Stimulated activated CD8-positive, alpha-beta memory T cell treated with anti-CD3 and anti-CD28 coated beads, Interleukin-12 subunit alpha, Interleukin-12 subunit beta, amount 100 ng/mL, for 24 hours (primary cell): ENCODE data around the gene CEP120.
"Not testable (repeated sequence)": the region's sequence is repeated elsewhere in the genome, so short reads cannot be mapped to it uniquely, and the experiment has no call there.

Experiments
- DNase-seq: peaks from one replicate; pipeline ENCODE4 v3.0.0-alpha.2; 2020; ENCODE audit errors: extremely low read depth

The CEP120 gene

DNA sequence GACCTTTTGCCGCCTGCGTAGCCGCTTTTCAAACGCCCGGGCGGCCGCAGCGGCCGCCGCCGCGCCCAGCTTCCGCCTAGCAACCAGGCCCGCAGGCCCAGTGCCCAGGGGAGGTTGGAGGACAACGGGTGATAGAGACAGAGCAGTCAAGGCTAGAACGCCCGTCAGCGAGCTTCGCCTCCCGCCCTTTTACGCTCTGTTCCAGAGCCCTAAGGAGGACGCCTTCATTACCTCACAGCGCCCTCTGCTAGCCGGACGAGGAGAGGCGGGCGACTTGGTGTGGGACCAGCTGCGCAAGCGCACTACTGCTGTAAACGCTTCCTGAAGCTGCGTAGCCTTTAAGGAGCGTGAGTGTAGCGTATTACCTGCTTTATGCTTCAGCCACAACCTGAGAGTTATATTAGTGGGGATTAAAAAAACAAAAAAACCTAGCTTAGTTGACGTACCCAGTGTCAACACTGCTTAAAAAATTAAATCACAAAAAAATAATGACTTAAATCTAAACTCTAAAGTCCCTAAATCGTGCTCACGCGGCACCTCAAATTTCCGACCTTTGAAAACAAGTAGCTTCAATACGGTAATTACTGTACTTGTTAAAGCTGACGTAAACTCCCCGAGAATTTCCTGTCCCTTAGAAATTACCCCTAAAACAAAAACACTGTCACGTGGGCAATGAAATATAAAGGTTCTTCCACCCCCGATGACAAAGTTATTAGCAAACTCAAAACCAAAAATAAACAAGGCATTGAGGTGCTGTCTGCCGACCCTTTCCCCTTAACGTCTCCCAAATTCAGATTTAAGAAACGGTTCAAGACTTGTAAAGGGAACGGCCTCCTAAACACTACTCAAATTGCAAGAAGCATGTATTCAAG lies at the start of gene CEP120:
Gene CEP120 (minus strand): TSS at position 126 of the 872 bp plus-strand sequence. CDS start 405 bp downstream, outside the sequence.
- peak; percentile 91 for DNase-seq

DNA sequence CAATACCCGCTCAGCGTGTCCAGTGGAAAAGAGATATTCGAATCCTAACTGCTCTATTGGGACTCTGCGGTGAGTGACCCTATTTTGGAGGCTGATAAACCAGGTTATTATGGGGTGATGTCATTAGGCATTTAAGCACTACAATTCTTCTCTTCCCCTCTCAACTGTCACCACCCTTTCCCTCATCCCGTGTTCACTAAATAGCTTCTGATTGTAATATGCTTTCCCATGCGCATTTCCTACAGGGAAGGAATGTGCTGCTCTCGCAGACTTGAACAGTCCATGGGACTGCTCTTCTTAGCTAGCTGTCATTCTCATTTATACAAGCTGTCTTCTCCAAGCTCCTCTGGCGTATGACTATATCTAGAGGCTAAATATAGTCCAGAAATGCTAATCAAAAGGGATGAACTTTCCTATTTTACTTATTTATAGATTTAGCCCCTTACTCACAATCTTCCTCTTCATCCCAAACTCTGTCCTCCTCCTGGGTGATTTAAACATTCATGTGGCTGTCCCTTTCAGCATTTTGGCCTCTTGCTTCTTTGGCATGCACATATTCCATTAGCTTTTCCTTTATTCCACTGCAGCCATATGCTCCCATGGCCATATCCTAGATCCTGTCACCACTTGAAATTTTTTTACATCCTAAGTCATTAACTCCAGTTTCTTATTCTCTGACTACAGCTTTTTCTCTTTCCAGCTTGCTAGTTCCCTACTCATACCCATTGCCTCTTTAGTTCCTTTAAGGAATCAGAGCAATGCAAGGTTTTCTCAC lies 49.1 kb upstream of the CEP120 start:
- DNase-seq: no peak

DNA sequence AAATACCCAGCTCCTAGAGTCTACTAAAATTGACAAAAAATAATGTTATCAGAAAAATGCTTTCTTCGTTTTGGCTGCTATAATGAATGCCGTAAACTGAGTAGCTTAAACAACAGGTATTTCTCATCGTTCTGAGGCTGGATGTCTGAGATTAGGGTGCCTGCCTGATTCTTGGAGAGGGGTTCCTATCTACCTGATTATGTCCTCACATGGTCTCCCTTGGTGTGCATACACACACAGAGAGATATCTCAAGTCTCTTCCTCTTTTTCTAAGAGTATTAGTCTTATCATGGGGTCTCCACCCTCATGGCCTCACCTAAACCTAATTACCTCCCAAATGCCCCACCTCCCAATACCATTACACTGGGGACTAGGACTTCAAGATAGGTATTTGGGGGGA lies 48.2 kb upstream of the CEP120 start:
- no peak for DNase-seq

DNA sequence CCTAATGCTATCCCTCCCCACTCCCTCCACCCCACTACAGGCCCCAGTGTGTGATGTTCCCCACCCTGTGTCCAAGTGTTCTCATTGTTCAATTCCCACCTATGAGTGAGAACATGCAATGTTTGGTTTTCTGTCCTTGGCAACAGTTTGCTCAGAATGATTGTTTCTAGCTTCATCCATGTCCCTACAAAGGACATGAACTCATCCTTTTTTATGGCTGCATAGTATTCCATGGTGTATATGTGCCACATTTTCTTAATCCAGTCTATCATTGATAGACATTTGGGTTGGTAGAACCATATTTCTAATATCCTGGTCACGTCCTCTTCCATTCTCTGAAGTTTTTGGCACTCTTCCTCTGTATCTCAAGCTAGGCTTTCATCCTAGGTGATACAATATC lies 43.6 kb upstream of the CEP120 start:
- DNase-seq: not testable (repeated sequence)

DNA sequence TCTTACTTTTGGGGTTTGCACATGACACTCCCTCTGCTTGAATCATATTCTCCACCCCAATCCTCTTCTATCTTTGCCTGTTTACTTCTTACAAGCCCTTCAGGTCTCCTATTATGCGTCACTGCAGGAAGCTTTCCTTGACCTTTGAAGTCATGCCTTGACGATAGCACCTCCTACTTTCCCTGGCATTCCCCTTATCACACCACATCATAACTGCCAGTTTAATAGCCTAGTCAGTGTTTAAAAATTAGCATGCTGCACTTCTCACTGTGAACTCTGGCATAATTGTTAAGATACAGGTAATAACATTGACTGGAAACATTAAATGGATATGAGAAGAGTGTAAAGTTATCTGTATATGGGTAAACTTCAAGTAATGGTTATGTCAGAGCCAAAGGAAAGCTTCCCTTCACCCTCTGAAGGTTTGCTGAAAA lies 37.1 kb upstream of the CEP120 start:
- DNase-seq: no peak

DNA sequence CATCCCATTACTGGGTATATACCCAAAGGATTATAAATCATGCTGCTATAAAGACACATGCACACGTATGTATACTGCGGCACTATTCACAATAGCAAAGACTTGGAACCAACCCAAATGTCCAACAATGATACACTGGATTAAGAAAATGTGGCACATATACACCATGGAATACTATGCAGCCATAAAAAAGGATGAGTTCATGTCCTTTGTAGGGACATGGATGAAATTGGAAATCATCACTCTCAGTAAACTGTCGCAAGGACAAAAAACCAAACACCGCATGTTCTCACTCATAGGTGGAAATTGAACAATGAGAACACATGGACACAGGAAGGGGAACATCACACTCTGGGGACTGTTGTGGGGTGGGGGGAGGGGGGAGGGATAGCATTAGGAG lies 35.8 kb upstream of the CEP120 start:
- not testable (repeated sequence) for DNase-seq

DNA sequence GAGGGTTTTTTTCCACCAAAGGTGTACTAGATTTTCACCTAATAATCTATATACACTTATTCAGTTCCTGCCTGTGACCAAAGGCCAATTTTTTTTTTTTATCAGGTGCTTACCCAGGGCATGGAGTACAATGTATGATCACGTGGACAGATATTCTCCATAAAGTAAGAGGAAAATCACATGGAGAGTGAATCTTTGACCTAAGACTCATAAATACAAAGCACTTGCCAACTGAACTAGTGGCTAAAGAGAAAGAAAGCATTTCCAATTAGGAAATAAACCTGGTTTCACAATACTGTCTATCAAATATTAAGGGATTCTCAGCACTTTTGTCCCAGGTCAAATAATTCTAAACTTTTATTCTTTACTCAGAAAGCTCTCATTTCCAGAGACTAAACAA lies 33.0 kb upstream of the CEP120 start:
- DNase-seq: no peak

DNA sequence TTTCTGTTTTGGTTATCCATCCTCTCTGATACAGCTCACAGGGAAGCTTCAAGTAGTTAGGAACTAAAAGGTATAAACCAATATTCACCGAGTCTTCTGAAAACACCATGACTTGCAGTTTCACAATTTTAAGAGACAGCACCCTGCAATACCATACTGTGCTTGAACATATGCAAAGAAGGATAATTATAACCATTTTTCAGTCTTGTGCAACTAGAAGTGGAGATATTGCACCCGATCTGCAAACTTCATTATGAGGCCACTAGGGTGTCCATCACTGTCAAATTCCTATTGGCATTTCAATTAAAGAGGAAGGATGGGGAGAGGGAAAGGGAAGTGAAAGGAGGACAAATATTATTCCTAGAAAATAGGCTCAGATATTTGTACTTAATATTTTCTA lies 32.4 kb upstream of the CEP120 start:
- DNase-seq: no peak

DNA sequence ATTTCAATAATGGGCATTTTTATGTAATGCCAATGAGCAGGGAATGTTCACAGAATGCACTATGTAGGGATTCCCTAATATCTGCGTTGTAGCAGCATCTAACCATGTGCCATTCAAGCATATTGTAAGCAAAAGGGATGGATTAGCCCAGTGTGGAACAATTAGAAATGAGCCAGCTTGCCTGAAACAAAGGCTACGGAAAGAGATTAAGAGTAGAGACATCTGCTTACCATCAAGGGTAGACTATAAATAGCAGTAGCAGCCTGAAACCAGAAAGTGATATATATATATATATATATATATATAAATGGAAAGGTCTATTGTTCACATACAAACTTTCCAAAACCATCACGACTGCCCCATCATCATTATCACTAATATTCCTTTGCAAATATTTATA lies 31.9 kb upstream of the CEP120 start:
- no peak for DNase-seq

DNA sequence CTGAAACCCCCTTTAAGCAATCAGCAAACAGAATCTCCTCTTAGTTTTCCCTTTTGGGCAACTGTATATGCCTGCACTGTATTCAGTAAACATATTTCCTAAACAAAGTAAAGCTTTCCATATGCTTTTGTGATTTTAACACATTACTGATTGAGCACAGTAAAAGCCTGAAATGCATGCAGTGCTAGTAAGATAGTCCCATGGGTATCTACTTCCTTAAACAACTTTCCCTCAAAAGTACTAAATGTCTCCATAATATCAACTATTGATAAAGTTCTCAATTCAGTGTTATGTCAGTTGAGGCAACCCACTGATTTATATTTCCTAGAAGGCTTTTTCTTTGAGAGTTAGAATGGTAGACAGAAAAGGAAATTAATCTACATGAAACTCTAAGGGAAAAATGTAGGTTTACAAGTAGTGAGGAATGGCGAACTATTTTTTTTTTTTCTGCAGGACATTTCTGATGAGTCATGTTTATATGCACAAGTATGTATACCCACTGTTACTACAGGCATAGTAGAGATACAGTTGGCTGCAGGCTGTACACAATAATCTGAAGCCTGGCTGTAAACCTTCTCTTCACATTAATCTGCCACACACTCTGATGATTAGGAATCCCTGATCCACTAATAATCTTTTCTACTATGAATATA lies 31.2 kb upstream of the CEP120 start:
- DNase-seq: no peak

DNA sequence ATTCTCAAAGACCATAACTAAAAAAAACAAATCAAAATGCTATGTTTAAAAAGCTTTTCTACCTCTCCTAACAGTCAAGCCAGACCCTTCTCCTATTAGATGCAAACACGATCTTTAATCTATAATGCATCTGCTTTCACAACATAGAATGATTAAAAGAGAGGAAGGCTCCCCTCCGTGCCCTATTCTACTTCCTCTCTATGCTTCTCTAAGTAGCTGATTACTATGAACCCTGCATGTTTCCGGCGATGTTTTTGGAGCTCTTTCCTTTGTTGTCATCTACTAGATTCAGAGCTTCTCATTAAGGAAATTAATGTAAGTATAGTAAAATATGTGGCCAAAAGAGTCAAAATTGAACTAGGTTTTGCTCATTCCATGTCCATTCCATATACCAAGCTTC lies 29.2 kb upstream of the CEP120 start:
- DNase-seq: no peak

DNA sequence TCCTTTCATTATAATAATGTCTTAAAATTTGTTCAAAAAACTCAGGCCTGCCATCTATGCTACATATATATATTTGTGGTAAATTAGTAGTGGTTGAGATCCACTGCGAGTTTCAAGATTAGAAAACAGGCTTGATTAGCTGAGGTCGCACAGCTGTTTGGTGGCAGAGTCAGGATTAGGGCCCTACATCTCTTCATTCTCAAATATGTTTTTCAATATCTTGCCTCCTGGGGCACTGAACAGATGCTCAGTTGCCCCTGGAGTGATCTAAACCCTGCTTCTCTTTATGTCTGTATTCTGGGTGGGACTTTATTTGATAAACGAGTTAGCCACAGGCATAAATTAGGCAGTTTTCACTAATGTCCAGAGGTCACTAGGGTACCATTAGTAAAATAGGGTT lies 27.8 kb upstream of the CEP120 start:
- no peak for DNase-seq

DNA sequence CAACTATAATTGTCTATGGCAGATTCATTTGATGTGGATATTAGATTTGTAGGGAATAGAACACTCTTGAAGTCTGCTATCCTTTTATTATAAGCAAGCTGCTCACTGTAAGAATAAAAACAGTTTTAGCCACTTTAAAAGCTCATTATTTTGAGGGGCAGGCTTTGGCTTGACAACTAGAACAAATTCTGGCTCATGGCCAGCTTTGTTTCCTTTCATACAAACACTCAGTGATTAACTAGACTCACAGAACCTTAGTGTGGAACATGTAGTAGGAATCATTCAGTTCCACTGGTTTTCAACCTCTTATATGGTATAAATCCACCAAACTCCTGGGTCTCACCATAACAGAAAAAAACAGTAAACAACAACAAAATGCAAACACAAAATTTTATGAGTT lies 27.4 kb upstream of the CEP120 start:
- no peak for DNase-seq

DNA sequence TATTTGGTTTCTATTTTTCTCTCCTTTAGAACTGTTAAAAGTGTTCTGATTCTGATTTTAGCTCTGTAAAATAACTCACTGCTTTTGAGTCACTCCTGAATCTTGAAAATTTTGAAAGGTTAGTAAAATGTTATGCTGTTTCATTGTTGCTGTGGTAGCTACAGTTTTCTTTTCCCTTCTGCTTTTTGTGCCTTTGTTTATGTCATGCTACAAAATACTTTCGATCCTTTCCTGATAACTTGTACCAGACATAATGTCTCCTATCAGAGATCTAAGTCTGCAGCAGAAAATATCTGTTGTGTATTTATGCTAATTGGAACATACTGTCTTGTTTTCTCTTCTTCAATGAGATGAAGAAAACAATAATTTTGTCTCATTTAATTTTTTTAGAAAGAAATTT lies 26.9 kb upstream of the CEP120 start:
- no peak for DNase-seq

DNA sequence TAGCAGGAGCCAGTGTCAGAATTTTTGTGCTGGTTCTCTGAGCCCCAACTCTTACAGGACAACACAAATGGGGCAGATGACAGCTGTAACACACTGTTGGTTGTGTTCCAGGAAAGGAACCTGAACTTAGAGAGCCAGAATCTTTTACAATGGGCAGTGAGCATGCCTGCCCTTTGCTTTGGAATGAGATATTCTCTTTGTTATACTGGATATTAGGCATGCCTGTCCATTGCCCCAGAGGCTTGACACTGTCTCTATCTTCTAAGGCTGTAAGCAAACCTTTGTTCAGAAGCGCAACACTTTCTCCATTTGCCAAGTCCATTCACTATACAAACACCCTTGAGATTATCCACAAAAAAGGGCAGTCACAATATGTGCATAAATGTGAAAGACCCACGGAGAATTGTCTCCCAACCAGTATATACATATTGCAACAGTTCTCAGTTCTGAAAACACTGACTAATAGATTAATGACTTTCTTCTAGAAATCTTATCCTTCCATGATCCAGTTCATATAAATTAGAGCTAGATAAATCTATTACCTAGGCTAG lies 26.3 kb upstream of the CEP120 start:
- DNase-seq: no peak

DNA sequence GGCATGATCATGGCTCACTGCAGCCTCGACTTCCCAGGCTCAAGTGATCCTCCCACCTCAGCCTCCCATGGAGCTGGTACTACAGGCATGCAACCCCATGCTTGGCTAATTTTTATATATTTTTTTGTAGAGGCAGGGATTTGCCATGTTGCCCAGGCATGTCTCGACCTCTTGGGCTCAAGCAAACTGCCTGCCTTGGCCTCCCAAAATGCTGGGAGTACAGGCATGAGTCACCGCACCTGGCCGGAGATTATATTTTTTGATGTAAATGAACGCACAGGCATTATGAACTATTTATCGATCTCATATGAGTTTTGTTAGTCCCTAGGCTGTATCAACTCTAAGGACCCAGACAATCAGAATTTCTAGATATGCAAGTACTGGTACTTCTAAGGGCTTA lies 25.5 kb upstream of the CEP120 start:
- no peak for DNase-seq

DNA sequence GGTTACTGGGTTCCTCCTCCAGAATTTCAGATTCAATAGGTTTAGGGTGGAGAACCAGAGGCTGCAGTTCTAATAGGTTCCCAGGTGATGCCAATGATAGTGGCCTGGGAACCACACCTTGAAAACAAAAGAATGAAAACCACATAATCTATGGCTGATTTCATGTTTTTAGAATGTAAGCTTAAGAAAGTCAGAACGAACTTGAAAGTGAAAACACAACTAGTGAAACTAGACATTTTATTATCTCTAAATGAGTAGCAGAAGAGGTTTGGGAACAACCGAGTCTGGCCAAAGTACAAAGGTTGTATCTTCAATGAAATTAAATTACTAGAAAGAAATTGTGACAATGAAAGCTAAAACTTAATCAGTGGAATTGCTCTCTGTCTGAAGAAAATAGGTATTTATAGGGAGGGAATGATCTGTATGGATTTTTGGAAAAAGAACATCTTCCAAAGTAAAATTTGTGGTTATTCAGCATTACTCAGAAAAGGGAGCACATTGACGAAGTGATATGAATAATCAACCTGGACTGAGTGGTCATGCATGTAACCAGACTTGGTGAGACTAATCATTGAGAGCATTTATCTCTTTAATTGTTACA lies 24.9 kb upstream of the CEP120 start:
- DNase-seq: no peak

DNA sequence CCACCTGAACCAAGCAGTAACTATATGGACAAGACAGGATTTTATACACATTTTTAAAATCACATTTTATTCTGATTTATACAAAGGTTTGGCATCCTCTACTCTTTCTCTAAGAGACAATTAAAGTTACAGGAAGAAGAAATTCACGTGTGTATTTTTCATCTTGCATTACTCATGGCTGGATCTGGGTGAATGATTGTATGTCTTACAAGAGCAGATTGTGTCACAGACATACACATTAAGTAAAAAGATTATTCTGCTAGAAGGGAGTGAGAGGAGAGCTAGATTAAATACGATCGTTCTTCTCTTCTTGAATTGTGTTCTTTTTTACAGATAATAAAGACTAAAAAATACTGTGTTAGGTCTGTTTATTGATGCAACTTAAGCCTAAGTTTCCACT lies 20.8 kb upstream of the CEP120 start:
- DNase-seq: no peak

DNA sequence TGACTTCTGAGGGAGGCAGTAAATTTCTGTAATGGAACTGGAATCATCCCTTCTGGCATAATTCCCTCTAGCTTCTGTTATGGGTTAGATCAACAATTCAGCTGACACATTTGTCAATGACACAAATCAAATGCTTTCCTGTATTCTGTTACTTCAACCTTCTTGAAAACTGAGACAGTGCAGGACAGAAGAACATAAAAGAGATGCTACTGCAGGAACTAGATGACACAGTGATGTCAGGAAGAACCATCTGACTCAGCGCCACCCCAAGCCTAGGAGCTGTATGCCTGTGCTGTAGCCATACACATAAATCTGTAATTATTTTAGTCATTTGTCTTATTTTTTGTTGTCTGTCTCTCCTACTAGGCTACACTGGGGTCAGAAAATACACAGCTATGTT lies 18.2 kb upstream of the CEP120 start:
- DNase-seq: no peak

DNA sequence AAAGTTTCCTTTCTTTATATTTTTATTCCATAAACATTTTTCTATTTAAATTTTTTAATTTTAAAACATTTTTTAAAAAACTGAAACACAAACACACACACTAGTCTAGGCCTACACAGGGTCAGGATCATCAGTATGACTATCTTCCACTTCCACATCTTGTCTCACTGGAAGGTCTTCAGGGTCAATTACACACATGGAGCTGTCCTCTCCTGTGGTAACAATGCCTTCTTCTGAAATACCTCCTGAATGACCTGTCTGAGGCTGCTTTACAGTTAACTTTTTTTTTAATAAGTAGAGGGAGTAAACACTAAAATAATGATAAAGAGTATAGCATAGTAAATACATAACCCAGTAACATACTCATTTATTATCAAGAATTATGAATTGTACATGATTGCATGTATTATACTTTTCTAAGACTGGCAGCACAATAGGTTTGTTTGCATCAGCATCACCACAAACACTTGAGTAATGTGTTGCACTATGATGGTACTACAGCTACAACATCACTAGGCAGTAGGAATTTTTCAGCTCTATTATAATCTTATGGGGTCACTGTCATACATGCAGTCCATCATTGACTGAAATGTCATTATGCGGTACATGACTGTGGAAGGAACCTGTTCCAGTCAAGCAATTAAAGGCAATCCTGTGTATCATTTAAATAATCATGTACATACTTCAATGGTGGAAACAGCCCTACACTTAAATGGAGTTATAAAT lies 17.4 kb upstream of the CEP120 start:
- no peak for DNase-seq

DNA sequence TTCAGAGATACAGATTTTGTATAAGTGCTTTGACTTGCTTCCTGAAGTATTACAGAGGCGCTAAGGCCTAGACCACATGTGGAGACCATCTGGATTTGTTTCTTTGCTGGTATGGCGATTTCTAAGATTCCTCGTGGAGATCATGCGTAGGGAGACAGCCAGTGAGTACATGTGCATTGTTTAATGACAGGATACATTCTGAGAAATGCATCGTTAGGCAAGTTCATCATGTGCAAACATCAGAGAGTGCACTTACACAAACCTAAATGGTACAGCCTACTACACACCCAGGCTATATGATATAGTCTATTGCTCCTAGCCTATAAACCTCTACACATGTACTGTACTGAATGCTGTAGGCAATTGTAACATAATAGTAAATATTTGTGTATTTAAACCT lies 16.5 kb upstream of the CEP120 start:
- DNase-seq: no peak
